OCI-LY1 (cell line): Measurements from ENCODE around the gene TIPIN.

Source experiments
- EZH2 ChIP-seq: fragments of 200-600 bp; sonication (generic), shearing (Covaris generic); IDR thresholded peaks from 2 replicates; pipeline ENCODE4 v1.8.0; 2017; ENCODE audit warnings: borderline replicate concordance, mixed run types, mild to moderate bottlenecking, antibody characterized with exemption, low read length, moderate library complexity, mixed read lengths
- TF ChIP-seq, protein P1 (sequence below): fragments of 200-600 bp; sonication (generic), shearing (Covaris generic); IDR thresholded peaks from 2 replicates; pipeline ENCODE4 v1.5.1; 2017; ENCODE audit warnings: mild to moderate bottlenecking, antibody characterized with exemption, low read length, moderate library complexity, mixed read lengths

DNA sequence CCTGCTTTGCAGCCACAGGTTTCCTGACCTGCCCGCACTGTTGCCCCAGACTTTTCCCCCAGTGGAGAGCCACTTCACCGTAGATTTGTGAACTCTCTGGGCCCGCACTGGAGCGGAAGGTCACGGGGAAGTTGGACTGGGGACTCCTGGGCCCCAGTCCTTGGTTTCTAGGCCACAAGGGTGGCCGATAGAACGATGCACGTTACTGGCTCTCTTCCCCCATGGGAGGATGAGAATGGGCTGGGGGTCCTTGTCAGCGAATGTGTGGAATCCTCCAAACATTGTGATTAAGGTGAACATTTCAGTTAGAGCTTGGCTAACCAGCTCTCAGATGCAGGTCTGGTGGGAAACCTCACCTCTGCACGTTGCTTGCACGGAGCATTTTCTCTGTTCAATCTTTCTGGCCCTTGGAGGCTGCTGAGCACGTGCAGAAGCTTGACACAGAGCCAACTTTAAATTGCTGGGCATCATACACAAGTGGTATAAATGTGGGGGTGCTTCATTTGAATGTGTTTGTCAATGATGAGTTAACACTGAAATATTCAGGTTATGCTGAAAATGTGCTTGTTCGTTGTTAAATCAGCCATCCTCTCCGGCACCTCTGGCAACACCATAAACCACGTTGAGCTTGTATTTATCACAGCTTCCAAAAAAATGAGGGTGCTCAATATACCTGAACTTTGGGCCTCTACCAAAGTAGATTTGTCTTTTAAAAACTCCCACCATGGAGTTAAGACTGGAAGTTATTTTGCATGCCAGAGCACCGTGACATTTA, 62.1 kb downstream of the TIPIN start:
- TF ChIP-seq, protein P1, sequence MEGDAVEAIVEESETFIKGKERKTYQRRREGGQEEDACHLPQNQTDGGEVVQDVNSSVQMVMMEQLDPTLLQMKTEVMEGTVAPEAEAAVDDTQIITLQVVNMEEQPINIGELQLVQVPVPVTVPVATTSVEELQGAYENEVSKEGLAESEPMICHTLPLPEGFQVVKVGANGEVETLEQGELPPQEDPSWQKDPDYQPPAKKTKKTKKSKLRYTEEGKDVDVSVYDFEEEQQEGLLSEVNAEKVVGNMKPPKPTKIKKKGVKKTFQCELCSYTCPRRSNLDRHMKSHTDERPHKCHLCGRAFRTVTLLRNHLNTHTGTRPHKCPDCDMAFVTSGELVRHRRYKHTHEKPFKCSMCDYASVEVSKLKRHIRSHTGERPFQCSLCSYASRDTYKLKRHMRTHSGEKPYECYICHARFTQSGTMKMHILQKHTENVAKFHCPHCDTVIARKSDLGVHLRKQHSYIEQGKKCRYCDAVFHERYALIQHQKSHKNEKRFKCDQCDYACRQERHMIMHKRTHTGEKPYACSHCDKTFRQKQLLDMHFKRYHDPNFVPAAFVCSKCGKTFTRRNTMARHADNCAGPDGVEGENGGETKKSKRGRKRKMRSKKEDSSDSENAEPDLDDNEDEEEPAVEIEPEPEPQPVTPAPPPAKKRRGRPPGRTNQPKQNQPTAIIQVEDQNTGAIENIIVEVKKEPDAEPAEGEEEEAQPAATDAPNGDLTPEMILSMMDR: no peak
- no peak for TF ChIP-seq EZH2
